IMR-90 (cell line): Measurements from ENCODE around the gene CDH22.

Experiments used
- CTCF ChIP-seq: conservative IDR thresholded peaks from 2 replicates; pipeline ENCODE4 v1.5.1; 2012; ENCODE audit warnings: mild to moderate bottlenecking, low read depth, low read length, improper control_type of control experiment
- POLR2A ChIP-seq: IDR thresholded peaks from 2 replicates; pipeline ENCODE4 v1.6.1; 2012; ENCODE audit warnings: mild to moderate bottlenecking, low read depth, low read length

DNA sequence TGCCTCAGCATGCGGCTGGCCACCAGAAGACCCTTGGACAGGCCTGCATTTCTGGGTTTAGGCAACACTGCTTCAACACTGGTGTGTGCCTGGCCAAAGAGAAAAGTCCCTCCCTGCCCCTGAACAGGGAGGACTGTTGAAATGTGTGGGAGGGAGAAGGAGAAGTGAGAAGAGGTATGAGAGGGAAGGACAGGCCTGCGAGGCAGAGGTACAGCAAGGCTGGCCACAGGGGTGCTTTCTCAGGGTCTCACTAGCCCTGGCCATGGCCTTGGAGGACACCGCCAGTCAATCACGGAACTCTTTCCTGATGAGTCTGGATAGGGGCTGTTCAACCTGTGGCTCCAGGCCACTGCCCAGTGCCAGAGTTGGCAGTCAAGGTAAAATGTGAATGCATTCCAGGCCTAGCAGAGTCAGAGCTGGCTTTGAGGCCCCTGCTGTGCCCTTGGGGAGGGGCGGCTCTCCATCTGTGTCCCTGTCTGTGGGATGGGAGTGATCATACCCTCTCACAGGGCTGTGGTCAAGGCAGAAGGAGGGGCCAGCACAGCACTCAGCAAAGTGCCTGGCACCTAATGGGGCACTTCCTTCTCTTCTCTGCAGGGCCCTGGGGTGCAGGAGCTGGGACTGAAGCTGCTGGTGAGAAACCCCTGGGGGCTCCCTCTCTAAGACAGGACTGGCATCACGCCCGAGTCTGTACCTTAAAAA lies 43.2 kb upstream of the CDH22 start:
- TF ChIP-seq POLR2A: no peak
- TF ChIP-seq CTCF: no peak
